GM18520 (cell line): ENCODE measurements around the gene FAM76A.
"Not testable (repeated sequence)": the region's sequence is repeated elsewhere in the genome, so short reads cannot be mapped to it uniquely, and the experiment has no call there.

Source experiments
- ATAC-seq: cut with Tn5 transposase; IDR thresholded peaks from one replicate; pipeline ENCODE4 v1.9.1; 2021; ENCODE audit not compliant: unreplicated experiment

Gene FAM76A

DNA sequence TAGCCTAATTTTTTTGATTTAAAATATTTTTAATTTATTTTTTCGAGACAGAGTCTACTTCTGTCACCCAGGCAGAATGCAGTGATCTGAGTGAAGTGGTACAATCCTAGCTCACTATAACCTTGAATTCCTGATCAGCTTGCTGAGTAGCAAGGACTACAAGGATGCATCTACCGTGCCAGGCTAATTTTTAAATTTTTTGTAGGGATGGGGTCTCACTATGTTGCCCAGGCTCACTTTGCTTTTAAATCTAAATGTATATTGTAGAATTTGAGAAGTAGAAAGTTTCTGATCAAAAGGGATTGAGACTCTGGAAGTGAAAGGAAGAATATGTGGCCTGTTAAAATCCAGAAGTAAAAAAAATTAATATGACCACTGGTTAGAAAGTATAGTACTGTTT, 48.9 kb downstream of the FAM76A start:
- no peak for ATAC-seq

- ATAC-seq, result not testable (repeated sequence)
Observed at GRCh38 chr1:27775336-27775735, 49.6 kb downstream of the FAM76A start.

DNA sequence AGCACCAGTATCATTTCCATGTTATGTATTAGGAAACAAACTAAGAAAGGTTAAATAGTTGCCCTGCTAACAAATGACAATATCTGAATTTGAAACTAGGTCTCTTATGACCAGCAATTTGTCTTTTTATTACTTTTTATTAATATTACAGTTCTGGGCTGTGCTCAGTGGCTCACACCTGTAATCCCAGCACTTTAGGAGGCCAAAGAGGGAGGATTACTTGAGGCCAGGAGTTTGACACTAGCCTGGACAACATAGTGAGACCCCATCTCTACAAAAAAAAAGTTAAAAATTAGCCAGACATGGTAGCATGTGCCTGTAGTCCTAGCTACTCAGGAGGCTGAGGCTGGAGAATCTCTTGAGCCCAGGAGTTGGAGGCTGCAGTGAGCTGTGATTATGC, 50.5 kb downstream of the FAM76A start:
- not testable (repeated sequence) for ATAC-seq

DNA sequence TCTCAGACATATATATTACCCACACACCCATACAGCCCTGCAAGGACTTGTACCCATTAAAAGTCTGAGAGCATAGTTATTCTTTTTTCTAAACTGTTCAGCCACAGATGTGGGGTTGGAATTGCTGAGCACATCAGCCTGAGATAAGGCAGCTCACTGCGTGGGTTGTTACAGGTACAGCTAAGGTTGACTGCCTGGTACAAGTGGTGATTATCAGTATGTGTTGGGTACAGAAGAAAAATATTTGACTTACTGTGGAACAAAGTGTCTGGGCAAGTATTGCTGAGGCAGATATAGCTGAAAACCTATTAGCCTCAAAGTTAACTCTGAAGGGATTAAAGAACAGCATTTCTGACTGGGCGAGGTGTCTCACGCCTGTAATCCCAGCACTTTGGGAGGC, 52.3 kb downstream of the FAM76A start:
- no peak for ATAC-seq

GRCh38 chr1:27779122-27779521, 53.4 kb downstream of the FAM76A start:
- no peak for ATAC-seq

DNA sequence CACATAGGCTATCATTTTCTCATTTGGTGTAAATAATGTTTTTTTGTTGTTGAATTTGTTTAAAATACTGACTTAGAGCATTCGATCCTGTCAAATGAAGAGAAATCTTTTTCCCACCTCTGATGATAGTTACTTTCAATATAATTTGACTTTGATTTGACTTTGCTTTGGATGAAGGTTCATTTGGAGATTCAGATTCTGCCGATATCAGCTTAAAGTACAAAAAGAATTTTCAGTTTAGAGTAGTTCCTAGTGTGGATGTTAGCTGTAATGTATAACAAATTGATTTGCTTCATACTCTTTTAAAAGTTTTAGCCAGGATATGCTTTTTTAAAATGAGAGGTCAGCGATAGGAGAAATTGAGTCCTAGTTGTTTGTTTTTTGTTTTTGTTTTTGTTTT, 57.2 kb downstream of the FAM76A start:
- ATAC-seq, result no peak

GRCh38 chr1:27784700-27785099, 58.9 kb downstream of the FAM76A start:
- ATAC-seq, result no peak

DNA sequence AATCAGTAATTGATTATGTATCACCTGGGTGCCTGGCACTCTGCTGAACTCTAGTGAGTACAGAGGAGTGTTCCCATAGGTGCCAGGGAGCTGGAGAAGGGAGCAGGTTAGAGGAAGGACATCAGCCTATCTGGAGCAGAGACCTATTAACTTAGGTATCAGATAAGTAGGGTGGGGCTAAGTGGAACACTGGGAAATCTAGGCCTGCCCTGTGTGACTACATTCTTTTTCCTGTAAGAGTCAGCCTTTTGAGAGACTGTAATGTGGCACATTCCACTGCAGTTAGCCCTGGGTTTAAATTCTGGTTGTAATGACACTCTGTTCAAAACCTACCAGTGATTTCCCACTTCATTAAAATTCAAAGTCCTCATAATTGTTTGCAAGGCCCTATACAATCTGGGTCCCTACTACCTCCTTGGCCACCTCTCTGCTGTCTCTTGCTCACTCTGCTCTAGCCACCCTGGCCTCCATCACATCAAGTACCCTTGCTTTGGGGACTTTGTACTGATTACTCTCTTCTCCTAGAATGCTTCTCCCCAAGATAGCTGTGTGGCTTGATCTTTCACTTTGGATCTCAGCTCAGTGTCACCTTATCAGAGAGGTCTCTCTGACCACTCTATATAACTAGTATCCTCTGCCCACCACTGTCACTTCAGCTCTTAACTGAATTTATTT, 60.2 kb downstream of the FAM76A start:
- ATAC-seq, result no peak

GRCh38 chr1:27787895-27788294, 62.1 kb downstream of the FAM76A start:
- no peak for ATAC-seq

DNA sequence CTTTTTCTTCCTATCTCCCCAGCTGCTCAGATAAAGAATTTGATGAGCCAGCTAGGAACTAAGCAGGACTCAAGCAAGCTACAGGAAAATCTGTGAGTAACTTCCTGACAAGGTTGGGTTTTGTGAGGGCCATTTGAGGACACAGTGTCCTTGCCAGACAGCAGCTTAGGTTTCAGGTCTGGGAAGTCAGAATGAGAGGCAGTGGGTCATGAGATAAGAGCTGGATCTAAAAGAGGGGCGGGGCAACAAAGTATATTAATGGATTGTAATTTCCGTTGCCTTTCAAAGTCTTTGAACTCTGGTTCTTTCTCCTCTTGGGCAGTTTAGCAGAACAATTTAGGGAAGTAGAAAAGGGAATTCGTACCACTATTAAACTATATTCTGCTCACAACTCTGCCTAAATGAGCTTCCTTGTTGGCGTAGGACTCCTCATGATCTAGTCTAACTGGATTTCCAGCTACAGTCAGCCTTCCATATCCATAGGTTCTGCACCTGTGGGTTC, 63.8 kb downstream of the FAM76A start:
- ATAC-seq, result no peak

DNA sequence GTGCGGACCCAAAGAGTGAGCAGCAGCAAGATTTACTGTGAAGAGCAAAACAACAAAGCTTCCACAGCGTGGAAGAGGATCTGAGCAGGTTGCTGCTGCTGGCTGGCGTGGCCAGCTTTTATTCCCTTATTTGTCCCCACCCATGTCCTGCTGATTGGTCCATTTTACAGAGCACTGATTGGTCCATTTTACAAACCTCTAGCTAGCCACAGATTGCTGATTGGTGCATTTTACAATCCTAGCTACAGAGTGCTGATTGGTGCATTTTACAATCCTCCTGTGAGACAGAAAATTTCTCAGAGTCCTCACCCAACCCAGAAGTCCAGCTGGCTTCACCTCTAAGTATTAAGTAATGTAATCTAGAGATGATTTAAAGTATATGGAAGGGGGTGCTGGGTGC, 64.5 kb downstream of the FAM76A start:
- not testable (repeated sequence) for ATAC-seq

DNA sequence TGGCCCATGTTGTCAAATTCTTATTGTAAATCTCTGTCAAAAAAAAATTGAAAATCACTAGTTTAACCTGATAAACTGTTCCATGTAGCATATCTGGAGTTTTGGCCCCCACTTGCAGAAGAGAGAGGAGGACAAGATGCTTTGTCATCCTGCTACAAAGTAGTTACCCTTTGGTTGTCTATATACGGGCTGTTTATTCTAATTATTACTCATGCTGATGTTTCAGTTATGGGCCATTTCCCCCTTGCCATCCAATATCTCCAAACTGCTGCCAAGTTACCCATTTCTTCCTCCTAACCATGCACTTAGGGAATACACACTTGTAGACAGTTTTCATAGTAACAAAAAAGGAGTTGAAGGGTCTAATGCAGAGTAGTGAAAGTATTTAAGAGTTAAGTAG, 69.8 kb downstream of the FAM76A start:
- no peak for ATAC-seq

GRCh38 chr1:27804791-27805190, 79.0 kb downstream of the FAM76A start:
- ATAC-seq, result no peak

GRCh38 chr1:27806758-27807157, 81.0 kb downstream of the FAM76A start:
- ATAC-seq, result no peak

GRCh38 chr1:27807385-27807784, 81.6 kb downstream of the FAM76A start:
- no peak for ATAC-seq

DNA sequence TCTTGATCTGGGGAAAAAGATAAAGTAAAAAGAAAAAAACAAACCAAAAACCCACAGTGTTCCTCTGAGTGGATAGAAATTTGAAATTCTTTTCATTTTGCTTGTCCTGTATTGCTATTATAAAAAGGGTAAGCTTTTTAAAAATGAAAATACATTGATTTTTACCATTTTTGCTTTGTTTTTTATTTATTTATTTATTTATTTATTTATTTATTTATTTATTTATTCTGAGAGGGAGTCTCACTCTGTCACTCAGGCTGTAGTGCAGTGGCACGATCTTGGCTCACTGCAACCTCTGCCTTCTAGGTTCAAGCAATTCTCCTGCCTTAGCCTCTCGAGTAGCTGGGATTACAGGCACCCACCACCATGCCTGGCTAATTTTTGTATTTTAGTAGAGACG, 82.4 kb downstream of the FAM76A start:
- ATAC-seq, result not testable (repeated sequence)

- no peak for ATAC-seq
Observed at GRCh38 chr1:27809883-27810282, 84.1 kb downstream of the FAM76A start.

GRCh38 chr1:27811741-27812500, 86.2 kb downstream of the FAM76A start:
- no peak for ATAC-seq
